PFSK-1 (cell line): ENCODE results near the gene ARHGEF19.

ENCODE experiments used
- FOXP2 ChIP-seq: optimal IDR thresholded peaks from 2 replicates; pipeline ENCODE3; 2011; ENCODE audit warnings: borderline replicate concordance, control low read depth, inconsistent platforms; ENCODE audit not compliant: insufficient read depth; ENCODE audit errors: extremely low read length, extremely low read depth
- POLR2AphosphoS5 ChIP-seq: IDR thresholded peaks from 2 replicates; pipeline ENCODE4 v1.6.1; 2012; ENCODE audit warnings: low read depth, mild to moderate bottlenecking, control low read depth, low read length, moderate library complexity
- REST ChIP-seq, 2 experiments: IDR thresholded peaks; 2 replicates each; pipeline versions ENCODE4 v1.6.1 to v1.8.0; 2011 to 2012; ENCODE audit warnings: low read depth in 2 of 2, low read length in 2 of 2, control low read depth in 1 of 2, inconsistent platforms in 1 of 2, mild to moderate bottlenecking in 1 of 2, moderate library complexity in 1 of 2; ENCODE audit not compliant: insufficient read depth in 1 of 2
- SIN3A ChIP-seq: IDR thresholded peaks from 2 replicates; pipeline ENCODE4 v1.6.1; 2012; ENCODE audit warnings: mild to moderate bottlenecking, low read length, moderate library complexity, borderline replicate concordance; ENCODE audit not compliant: insufficient read depth
- TAF1 ChIP-seq: IDR thresholded peaks from 2 replicates; pipeline ENCODE4 v1.6.1; 2012; ENCODE audit warnings: low read length, control low read depth, borderline replicate concordance; ENCODE audit not compliant: insufficient read depth

ARHGEF19 gene

GRCh38 chr1:16195518-16195905 is 16.9 kb downstream of the ARHGEF19 start:
- no peak for TF ChIP-seq POLR2AphosphoS5
- no peak for TF ChIP-seq FOXP2
- TF ChIP-seq REST (IDR thresholded peaks at IDR 0.05; ENCODE audit: insufficient read depth in 1 of 2, low read depth in 2 of 2, low read length in 2 of 2): no peak
- no peak for TF ChIP-seq TAF1
- no peak for TF ChIP-seq SIN3A

- TF ChIP-seq SIN3A: no peak
- no peak for TF ChIP-seq TAF1
- no peak for TF ChIP-seq REST (IDR thresholded peaks at IDR 0.05; ENCODE audit: insufficient read depth in 1 of 2, low read depth in 2 of 2, low read length in 2 of 2)
- TF ChIP-seq FOXP2: no peak
- no peak for TF ChIP-seq POLR2AphosphoS5
Measured at GRCh38 chr1:16191916-16192546, 20.4 kb downstream of the ARHGEF19 start.

GRCh38 chr1:16191309-16191708 is 21.1 kb downstream of the ARHGEF19 start:
- TF ChIP-seq POLR2AphosphoS5 (no peak), SIN3A (no peak), REST (IDR thresholded peaks at IDR 0.05; ENCODE audit: insufficient read depth in 1 of 2, low read depth in 2 of 2, low read length in 2 of 2) (no peak)

- TF ChIP-seq SIN3A (no peak), POLR2AphosphoS5 (no peak), TAF1 (no peak), FOXP2 (no peak), REST (IDR thresholded peaks at IDR 0.05; ENCODE audit: insufficient read depth in 1 of 2, low read depth in 2 of 2, low read length in 2 of 2) (no peak)
Measured at GRCh38 chr1:16189921-16190621, 22.4 kb downstream of the ARHGEF19 start.
